Pancreas (tissue), 10 donors: ENCODE data around the gene FN1. TPM values are rescaled to one million over a fixed set of nuclear protein-coding genes. Genes with fewer than 3 reads are reported as not detected.

ENCODE experiments used
- ATAC-seq, 4 donors: fragments of 200-7000 bp; cut with Tn5 transposase; one replicate each; pipeline versions ENCODE4 v1.8.0 to v1.9.1; 2020; ENCODE audit warnings: mild to moderate bottlenecking in 4 of 4, moderate library complexity in 4 of 4
- DNase-seq, 6 donors: peaks; one replicate each; pipeline ENCODE4 v3.0.0-alpha.2; 2020
- FAIRE-seq: peaks from 2 replicates; lab custom pipeline; 2012; peaks lifted over from hg19 to GRCh38; lab: Jason Lieb, UNC
- H3K27ac ChIP-seq, 4 donors: fragments of 200-600 bp; sonication (generic); 1 replicate in 3 of 4; 2 replicates in 1 of 4; pipeline versions ENCODE4 v1.5.0 to v1.8.0; 2020
- H3K27me3 ChIP-seq, 4 donors: fragments of 200-600 bp; one replicate each; pipeline ENCODE4 v1.8.0; 2021
- H3K36me3 ChIP-seq, 3 donors: fragments of 200-600 bp; sonication (generic) in 1 of 3; one replicate each; pipeline versions ENCODE4 v1.5.0 to v1.8.0; 2020 to 2021
- H3K4me1 ChIP-seq, 3 donors: fragments of 200-600 bp; one replicate each; pipeline ENCODE4 v1.8.0; 2021
- H3K4me3 ChIP-seq, 4 donors: fragments of 200-600 bp; sonication (generic) in 2 of 4; one replicate each; pipeline versions ENCODE4 v1.5.0 to v1.8.0; 2020 to 2021
- H3K9me3 ChIP-seq, 4 donors: fragments of 200-600 bp; one replicate each; pipeline ENCODE4 v1.8.0; 2021
- CTCF ChIP-seq, 4 donors: fragments of 200-600 bp; sonication (generic) in 3 of 4; IDR thresholded peaks; one replicate each; pipeline versions ENCODE4 v1.5.0 to v1.8.0; 2021; ENCODE audit warnings: antibody characterized with exemption in 4 of 4
- WGBS, 2 donors: extraction: QIAGEN DNeasy Blood & Tissue Kit; methylation state at CpG; one replicate each; pipeline ENCODE4 v1.1.7; 2013; 5-methylcytosine and 5-hydroxymethylcytosine counted together
- intact Hi-C, 3 donors: fragments of 100-400 bp; cut with DNase I; formaldehyde crosslinking; loops; one replicate each; pipeline versions ENCODE4 v1.11.1 to v1.14.2; 2022
- polyA plus RNA-seq, 2 donors: library from polyadenylated mRNA; stranded (reverse); fragments of 200-250 nt; gene quantifications; one replicate each; pipeline ENCODE4 v1.2.3, GENCODE V29; 2013
- total RNA-seq, 6 donors: library from RNA; stranded (reverse); fragmentation: NEBNext Ultra II Directional in 4 of 6; extraction: Animal tissue kit (Norgen Biotek cat#: 25700) in 4 of 6; gene quantifications; one replicate each; pipeline versions ENCODE4 v1.2.1 to v1.2.4, GENCODE V29; 2021 to 2023
- donor health status: healthy with polysubstance abuse.
- donor health status: DM: no; HTN: no; CAD: no; lungs with moderate emphysema.
- donor health status: DM: no; HTN: no; CAD: no.
- donor health status: control.
- donor health status: control.
- donor health status: Bipolar disorder and iron deficiency.
- donor health status: DM: yes; HTN: yes; CAD: no.
- donor health status: DM: no; HTN: no; CAD: no.
- donor health status: DM: no; HTN: no; CAD: no.
- donor health status: DM: yes; HTN: yes; CAD: no.

The FN1 gene
- total and polyA plus RNA-seq, 8 donors = 8.9 to 432 (median 18.6) TPM

GRCh38 chr2:215447673-215448081, 11.8 kb upstream of the FN1 start:
- no peak overlapping the region for H3K4me3 ChIP-seq
- FAIRE-seq (no peak), DNase-seq (no peak), ATAC-seq (no peak)
- H3K9me3 ChIP-seq = no peaks in the 10 kb centered on the region
- H3K4me1 ChIP-seq = no peaks in the 10 kb centered on the region
- TF ChIP-seq CTCF (IDR thresholded peaks at IDR 0.05) = no peak
- intact Hi-C loops = no loop called here
- 72 to 80% methylated on average over 3 of the region's 3 CpGs for WGBS, 2 donors
- no peaks in the 10 kb centered on the region for H3K27me3 ChIP-seq
- H3K27ac ChIP-seq = no peak overlapping the region
- H3K36me3 ChIP-seq = no peaks in the 10 kb centered on the region

- ATAC-seq (no peak), FAIRE-seq (no peak), DNase-seq (no peak)
- Histone ChIP-seq H3K4me3 (no peak overlapping the region), H3K4me1 (no peaks in the 10 kb centered on the region), H3K36me3 (no peaks in the 10 kb centered on the region), H3K27me3 (no peaks in the 10 kb centered on the region), H3K27ac (no peak overlapping the region), H3K9me3 (no peaks in the 10 kb centered on the region)
- 57 to 64% methylated on average over 2 of the region's 2 CpGs for WGBS, 2 donors
- intact Hi-C loops = no loop called here
- no peak for TF ChIP-seq CTCF (IDR thresholded peaks at IDR 0.05)
Observed at GRCh38 chr2:215447056-215447455, 11.2 kb upstream of the FN1 start.

- Histone ChIP-seq H3K4me1 (no peaks in the 10 kb centered on the region), H3K9me3 (no peaks in the 10 kb centered on the region), H3K4me3 (no peak overlapping the region), H3K27ac (no peak overlapping the region), H3K27me3 (no peaks in the 10 kb centered on the region), H3K36me3 (no peaks in the 10 kb centered on the region)
- FAIRE-seq (no peak), ATAC-seq (peak in 1 of 4 donors; percentile 39), DNase-seq (no peak)
- intact Hi-C loops = no loop called here
- TF ChIP-seq CTCF (IDR thresholded peaks at IDR 0.05) = no peak
- 54% methylated on average over 5 of the region's 5 CpGs for WGBS, 2 donors
Observed at GRCh38 chr2:215442401-215442787, 6.5 kb upstream of the FN1 start.

- FAIRE-seq = no peak
- Histone ChIP-seq H3K27ac (no peak overlapping the region), H3K36me3 (no peaks in the 10 kb centered on the region), H3K27me3 (no peaks in the 10 kb centered on the region), H3K9me3 (no peaks in the 10 kb centered on the region), H3K4me1 (no peaks in the 10 kb centered on the region), H3K4me3 (no peak overlapping the region)
- DNase-seq = no peak
- no peak for TF ChIP-seq CTCF (IDR thresholded peaks at IDR 0.05)
- ATAC-seq = no peak
- intact Hi-C loops = no loop called here
- WGBS, 2 donors = 47 to 51% methylated on average over 6 of the region's 6 CpGs
Observed at GRCh38 chr2:215441560-215442400, 5.9 kb upstream of the FN1 start.

GRCh38 chr2:215439980-215440512, 4.2 kb upstream of the FN1 start:
- no peaks in the 10 kb centered on the region for H3K36me3 ChIP-seq
- H3K4me1 ChIP-seq = no peaks in the 10 kb centered on the region
- no peaks in the 10 kb centered on the region for H3K27me3 ChIP-seq
- no peak for FAIRE-seq
- intact Hi-C loops = no loop called here
- no peak overlapping the region for H3K4me3 ChIP-seq
- no peak for DNase-seq
- H3K9me3 ChIP-seq = no peaks in the 10 kb centered on the region
- WGBS, 2 donors = 33 to 40% methylated on average over 5 of the region's 5 CpGs
- ATAC-seq = no peak
- TF ChIP-seq CTCF (IDR thresholded peaks at IDR 0.05) = no peak
- no peak overlapping the region for H3K27ac ChIP-seq
